Caco-2 (cell line): Measurements from ENCODE around the gene MACO1. TPM values are rescaled to one million over a fixed set of nuclear protein-coding genes. Genes with fewer than 3 reads are reported as not detected.

Experiments used
- BruUV-seq: library from RNA; stranded (reverse); fragments of 400-500 nt; replicated peaks from 2 replicates; lab custom pipeline; 2021; lab: Mats Ljungman, UMichigan
- CTCF ChIA-PET: fragments of 300-600 bp; sonication (Branson Sonifier 250); formaldehyde crosslinking; loops from one replicate; lab custom pipeline; 2022; ENCODE audit warnings: antibody characterized with exemption; lab: Charles Lee
- POLR2A ChIA-PET: fragments of 300-600 bp; sonication (Branson Sonifier 250); formaldehyde crosslinking; loops from one replicate; lab custom pipeline; 2022; ENCODE audit warnings: antibody characterized with exemption; lab: Charles Lee
- DNase-seq, 2 experiments: peaks; one replicate each; pipeline versions ENCODE4 v3.0.0 to v3.0.0-alpha.2; 2020 to 2022
- H3K27me3 ChIP-seq: replicated peaks from 2 replicates; pipeline ENCODE4 v1.6.0; 2011; ENCODE audit warnings: low read length; ENCODE audit not compliant: control insufficient read depth, insufficient read depth
- H3K36me3 ChIP-seq: 2 replicates; pipeline ENCODE4 v1.5.1; 2011; ENCODE audit warnings: low read length; ENCODE audit not compliant: control insufficient read depth, insufficient read depth
- H3K4me1 ChIP-seq: fragments of 250-450 bp; sonication (Bioruptor Pico); 2 replicates; pipeline ENCODE4 v1.5.1; 2020; ENCODE audit warnings: mild to moderate bottlenecking
- H3K4me3 ChIP-seq: 2 replicates; pipeline ENCODE4 v1.5.1; 2011; ENCODE audit warnings: low read depth, mild to moderate bottlenecking, control low read depth, low read length
- H3K9me3 ChIP-seq: fragments of 250-450 bp; sonication (Bioruptor Pico); 2 replicates; pipeline ENCODE4 v1.5.1; 2020; ENCODE audit warnings: mild to moderate bottlenecking, moderate library complexity
- H3K27ac Mint-ChIP-seq: one replicate; pipeline ENCODE4 v1.8.0; 2022; ENCODE audit warnings: mixed read lengths; ENCODE audit not compliant: unreplicated experiment
- H3K27me3 Mint-ChIP-seq: one replicate; pipeline ENCODE4 v1.8.0; 2022; ENCODE audit warnings: mixed read lengths; ENCODE audit not compliant: insufficient read depth, unreplicated experiment
- H3K36me3 Mint-ChIP-seq: one replicate; pipeline ENCODE4 v1.8.0; 2022; ENCODE audit warnings: mild to moderate bottlenecking, mixed read lengths; ENCODE audit not compliant: insufficient read depth, unreplicated experiment
- H3K4me1 Mint-ChIP-seq: one replicate; pipeline ENCODE4 v1.8.0; 2022; ENCODE audit warnings: low read depth, mixed read lengths; ENCODE audit not compliant: unreplicated experiment
- H3K4me3 Mint-ChIP-seq: one replicate; pipeline ENCODE4 v1.8.0; 2022; ENCODE audit warnings: mild to moderate bottlenecking, moderate library complexity, mixed read lengths; ENCODE audit not compliant: unreplicated experiment
- H3K9me3 Mint-ChIP-seq: one replicate; pipeline ENCODE4 v1.8.0; 2022; ENCODE audit warnings: mixed read lengths; ENCODE audit not compliant: unreplicated experiment
- CTCF ChIP-seq, 2 experiments: fragments of 200-600 bp in 1 of 2; IDR thresholded peaks; 1 replicate in 1 of 2; 2 replicates in 1 of 2; pipeline versions ENCODE4 v1.5.1 to v1.8.0; 2011 to 2022; ENCODE audit warnings: antibody characterized with exemption in 1 of 2, control low read depth in 1 of 2, inconsistent platforms in 1 of 2, low read depth in 1 of 2, low read length in 1 of 2, mild to moderate bottlenecking in 1 of 2, moderate library complexity in 1 of 2; ENCODE audit not compliant: insufficient read depth in 1 of 2, severe bottlenecking in 1 of 2, unreplicated experiment in 1 of 2
- intact Hi-C: fragments of 100-400 bp; cut with micrococcal nuclease; formaldehyde crosslinking; loops from one replicate; pipeline ENCODE4 v1.10.0; 2022; ENCODE audit not compliant: unreplicated experiment
- total RNA-seq: library from RNA; stranded (reverse); gene quantifications from 2 replicates; pipeline ENCODE4 v1.2.3, GENCODE V29; 2022

The MACO1 gene
- total RNA-seq, 1 experiment from 2014 or later, result 16.8 TPM

GRCh38 chr1:25433389-25434186, 2.9 kb downstream of the MACO1 start:
- Histone ChIP-seq H3K27me3 (no peaks in the 10 kb centered on the region), H3K9me3 (no peaks in the 10 kb centered on the region), H3K4me3 (no peak overlapping the region), H3K4me1 (no peaks in the 10 kb centered on the region), H3K36me3 (no peaks in the 10 kb centered on the region)
- Mint-ChIP-seq H3K9me3 (no peaks in the 10 kb centered on the region), H3K4me3 (no peak overlapping the region), H3K27ac (no peak overlapping the region), H3K36me3 (peaks cover 5% of the 10 kb centered on the region), H3K27me3 (no peaks in the 10 kb centered on the region), H3K4me1 (no peaks in the 10 kb centered on the region)
- BruUV-seq, result no TSS peak
- TF ChIP-seq CTCF (IDR thresholded peaks at IDR 0.05; ENCODE audit: insufficient read depth in 1 of 2, low read depth in 1 of 2, low read length in 1 of 2, severe bottlenecking in 1 of 2, unreplicated experiment in 1 of 2), result no peak
- DNase-seq, result no peak
- intact Hi-C loops, result loop anchor here (10.0 kb wide), 1 partner anchor 71 kb away; no protein-coding TSS in a partner anchor
- POLR2A ChIA-PET, result no interaction called here
- CTCF ChIA-PET, result no interaction called here

DNA sequence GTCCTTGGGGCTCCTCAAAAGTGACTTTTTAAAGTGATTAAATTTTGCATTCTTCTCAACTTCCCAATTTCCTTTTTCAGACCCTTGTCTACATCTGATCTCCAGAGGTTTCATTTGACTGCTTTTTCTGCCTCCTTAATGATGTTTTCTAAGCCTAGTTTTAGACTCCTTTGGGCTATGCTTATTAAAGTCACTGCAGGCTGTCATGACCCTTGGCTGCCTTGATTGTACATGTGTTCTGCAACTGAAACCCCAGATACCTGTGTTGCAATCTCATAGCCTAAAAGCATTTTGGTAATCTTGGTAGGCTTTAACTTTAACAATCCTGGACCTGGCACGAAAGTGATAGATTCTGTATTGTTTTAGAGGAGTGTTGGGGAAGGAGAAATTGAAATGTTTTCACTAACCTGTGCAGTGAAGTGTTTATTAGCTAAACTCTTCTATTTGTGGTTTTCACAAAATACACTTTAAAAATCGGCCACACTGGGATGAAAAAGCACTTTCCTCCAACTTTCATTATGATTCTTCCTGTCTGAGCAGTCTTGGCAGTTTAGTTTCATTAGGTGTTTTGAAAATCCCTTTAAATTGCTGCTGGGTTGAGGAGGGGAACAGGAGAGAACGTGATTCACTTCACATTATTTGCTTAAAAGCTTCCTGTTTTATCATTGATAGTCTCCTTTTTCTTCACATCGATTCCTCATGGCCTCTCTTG, 4.9 kb downstream of the MACO1 start:
- H3K9me3 Mint-ChIP-seq, result no peaks in the 10 kb centered on the region
- no peaks in the 10 kb centered on the region for H3K4me1 Mint-ChIP-seq
- no peaks in the 10 kb centered on the region for H3K27me3 ChIP-seq
- no peaks in the 10 kb centered on the region for H3K4me1 ChIP-seq
- ChIA-PET POLR2A (no interaction called here), CTCF (no interaction called here)
- no peak overlapping the region for H3K27ac Mint-ChIP-seq
- H3K4me3 Mint-ChIP-seq, result no peak overlapping the region
- intact Hi-C loops, result loop anchor here (10.0 kb wide), 1 partner anchor 69 kb away; no protein-coding TSS in a partner anchor
- DNase-seq, result no peak
- H3K36me3 Mint-ChIP-seq, result peaks cover under 1% of the 10 kb centered on the region
- no peaks in the 10 kb centered on the region for H3K36me3 ChIP-seq
- no peaks in the 10 kb centered on the region for H3K9me3 ChIP-seq
- no TSS peak for BruUV-seq
- H3K4me3 ChIP-seq, result no peak overlapping the region
- H3K27me3 Mint-ChIP-seq, result no peaks in the 10 kb centered on the region
- no peak for TF ChIP-seq CTCF (IDR thresholded peaks at IDR 0.05; ENCODE audit: insufficient read depth in 1 of 2, low read depth in 1 of 2, low read length in 1 of 2, severe bottlenecking in 1 of 2, unreplicated experiment in 1 of 2)

DNA sequence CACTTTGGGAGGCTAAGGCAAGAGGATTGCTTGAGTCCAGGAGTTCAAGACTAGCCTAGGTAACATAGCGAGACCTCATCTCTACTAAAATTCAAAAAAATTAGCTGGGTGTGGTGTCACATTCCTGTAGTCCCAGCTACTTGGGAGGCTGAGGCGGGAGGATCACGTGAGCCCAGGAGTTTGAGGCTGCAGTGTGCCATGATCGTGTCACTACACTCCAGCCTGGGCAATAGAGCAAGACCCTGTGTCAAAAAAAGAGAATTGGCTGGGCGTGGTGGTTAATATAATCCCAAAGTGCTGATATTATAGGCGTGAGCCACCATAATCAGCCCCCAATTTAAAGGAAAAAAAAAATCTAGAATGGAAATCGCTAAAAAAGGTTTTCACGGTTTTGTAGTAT, 7.0 kb downstream of the MACO1 start:
- H3K27me3 Mint-ChIP-seq, result no peaks in the 10 kb centered on the region
- H3K4me3 ChIP-seq, result no peak overlapping the region
- no peak for DNase-seq
- no peaks in the 10 kb centered on the region for H3K36me3 ChIP-seq
- CTCF ChIA-PET, result no interaction called here
- H3K9me3 ChIP-seq, result no peaks in the 10 kb centered on the region
- intact Hi-C loops, result loop anchor here (10.0 kb wide), 1 partner anchor 67 kb away; no protein-coding TSS in a partner anchor
- no peak for TF ChIP-seq CTCF (IDR thresholded peaks at IDR 0.05; ENCODE audit: insufficient read depth in 1 of 2, low read depth in 1 of 2, low read length in 1 of 2, severe bottlenecking in 1 of 2, unreplicated experiment in 1 of 2)
- H3K36me3 Mint-ChIP-seq, result no peaks in the 10 kb centered on the region
- H3K4me1 ChIP-seq, result peaks cover 7% of the 10 kb centered on the region; the same call in 1 of the 2 replicates
- H3K9me3 Mint-ChIP-seq, result no peaks in the 10 kb centered on the region
- BruUV-seq, result no TSS peak
- H3K27ac Mint-ChIP-seq, result no peak overlapping the region
- H3K4me3 Mint-ChIP-seq, result no peak overlapping the region
- H3K27me3 ChIP-seq, result no peaks in the 10 kb centered on the region
- H3K4me1 Mint-ChIP-seq, result peaks cover 10% of the 10 kb centered on the region
- POLR2A ChIA-PET, result no interaction called here
